ENCODE measurements around the gene TBC1D5. TPM values are rescaled to one million over a fixed set of nuclear protein-coding genes. Genes with fewer than 3 reads are reported as not detected.

The TBC1D5 gene
- total RNA-seq, 1 experiment from 2014 or later, result 26.1 TPM

- ChIA-PET POLR2A (no interaction called here), CTCF (no interaction called here)
- Mint-ChIP-seq H3K4me1 (peaks cover 5% of the 10 kb centered on the region), H3K36me3 (no peaks in the 10 kb centered on the region), H3K9me3 (no peaks in the 10 kb centered on the region), H3K27ac (no peak overlapping the region), H3K4me3 (no peak overlapping the region), H3K27me3 (ENCODE audit: low read depth) (no peaks in the 10 kb centered on the region)
- ATAC-seq, result no peak
- no peak for DNase-seq (ENCODE audit: low spot score)
- TF ChIP-seq PRRX2 (CRISPR knock-in tag; IDR thresholded peaks at IDR 0.05), result no peak
- no peak for TF ChIP-seq HMGXB4 (CRISPR knock-in tag; IDR thresholded peaks at IDR 0.05)
- TF ChIP-seq OVOL2 (CRISPR knock-in tag; IDR thresholded peaks at IDR 0.05; ENCODE audit: borderline replicate concordance), result no peak
- TF ChIP-seq TEAD1 (CRISPR knock-in tag; IDR thresholded peaks at IDR 0.05), result no peak
- no peak for TF ChIP-seq JAZF1 (CRISPR knock-in tag; IDR thresholded peaks at IDR 0.05)
These were observed 161.5 kb downstream of the TBC1D5 start for GRCh38 chr3:17580901-17581300.

GRCh38 chr3:17579289-17580031 lies 163.0 kb downstream of the TBC1D5 start:
- no peak overlapping the region for H3K4me3 Mint-ChIP-seq
- TF ChIP-seq HMGA2 (CRISPR knock-in tag; IDR thresholded peaks at IDR 0.05) (no peak), NR2C2 (CRISPR knock-in tag; IDR thresholded peaks at IDR 0.05) (no peak), PRDM15 (CRISPR knock-in tag; IDR thresholded peaks at IDR 0.05) (no peak), CTCF (IDR thresholded peaks at IDR 0.05) (no peak), ATF3 (CRISPR knock-in tag; conservative IDR thresholded peaks at IDR 0.05) (no peak), ZNF671 (CRISPR knock-in tag; IDR thresholded peaks at IDR 0.05) (no peak), ATF1 (CRISPR knock-in tag; IDR thresholded peaks at IDR 0.05) (no peak), CDX4 (CRISPR knock-in tag; IDR thresholded peaks at IDR 0.05; ENCODE audit: borderline replicate concordance) (no peak)
- ATAC-seq, result no peak
- no peaks in the 10 kb centered on the region for H3K27me3 Mint-ChIP-seq (ENCODE audit: low read depth)
- ChIA-PET CTCF (no interaction called here), POLR2A (interaction anchor here (0.5 kb wide), 1 partner anchor 28 kb away, joined by 3 read pairs; no protein-coding TSS in a partner anchor)
- DNase-seq (ENCODE audit: low spot score), result no peak
- no peaks in the 10 kb centered on the region for H3K9me3 Mint-ChIP-seq
- no peak overlapping the region for H3K27ac Mint-ChIP-seq
- H3K4me1 Mint-ChIP-seq, result no peaks in the 10 kb centered on the region
- no peaks in the 10 kb centered on the region for H3K36me3 Mint-ChIP-seq

Data from WTC11 (cell line).